CD4-positive, alpha-beta T cell treated with Interleukin-2 at 100 ng/mL for 4 hours (primary cell): ENCODE data around the gene NAV2.

ENCODE experiments used
- DNase-seq: peaks from one replicate; pipeline ENCODE4 v3.0.0-alpha.2; 2020; ENCODE audit warnings: low spot score

Gene NAV2

GRCh38 chr11:19718951-19719350 lies 6.3 kb downstream of the NAV2 start:
- no peak for DNase-seq

GRCh38 chr11:19719960-19720359 lies 7.3 kb downstream of the NAV2 start:
- DNase-seq: no peak

- DNase-seq: no peak
Measured at GRCh38 chr11:19721176-19721575, 8.5 kb downstream of the NAV2 start.

- no peak for DNase-seq
Measured at GRCh38 chr11:19722702-19723101, 10.1 kb downstream of the NAV2 start.

GRCh38 chr11:19723572-19724342 lies 11.1 kb downstream of the NAV2 start:
- peak; percentile 74 for DNase-seq

GRCh38 chr11:19724765-19725164 lies 12.1 kb downstream of the NAV2 start:
- DNase-seq: no peak

- no peak for DNase-seq
Measured at GRCh38 chr11:19725379-19726079, 12.9 kb downstream of the NAV2 start.

GRCh38 chr11:19727246-19727645 lies 14.6 kb downstream of the NAV2 start:
- no peak for DNase-seq

- DNase-seq: no peak
Measured at GRCh38 chr11:19728436-19728835, 15.8 kb downstream of the NAV2 start.

- DNase-seq: no peak
Measured at GRCh38 chr11:19729141-19729540, 16.5 kb downstream of the NAV2 start.

GRCh38 chr11:19730373-19730772 lies 17.7 kb downstream of the NAV2 start:
- DNase-seq: no peak

GRCh38 chr11:19734171-19734570 lies 21.5 kb downstream of the NAV2 start:
- DNase-seq: no peak

- DNase-seq: no peak
Measured at GRCh38 chr11:19735157-19735908, 22.7 kb downstream of the NAV2 start.

- no peak for DNase-seq
Measured at GRCh38 chr11:19735909-19736498, 23.4 kb downstream of the NAV2 start.

GRCh38 chr11:19736831-19737230 lies 24.2 kb downstream of the NAV2 start:
- DNase-seq: no peak

- DNase-seq: no peak
Measured at GRCh38 chr11:19737575-19737974, 24.9 kb downstream of the NAV2 start.

GRCh38 chr11:19738124-19738523 lies 25.5 kb downstream of the NAV2 start:
- DNase-seq: no peak

GRCh38 chr11:19739872-19740271 lies 27.2 kb downstream of the NAV2 start:
- no peak for DNase-seq

GRCh38 chr11:19740586-19740985 lies 27.9 kb downstream of the NAV2 start:
- DNase-seq: no peak

- DNase-seq: peak; percentile 74
Measured at GRCh38 chr11:19742588-19743292, 30.1 kb downstream of the NAV2 start.

GRCh38 chr11:19743622-19744021 lies 31.0 kb downstream of the NAV2 start:
- DNase-seq: no peak

- no peak for DNase-seq
Measured at GRCh38 chr11:19744130-19744529, 31.5 kb downstream of the NAV2 start.
